Measurements from ENCODE around the gene NLRP9.
A peak's percentile ranks its signal among the peaks of the same experiment; 100 is the strongest.

The NLRP9 gene

DNA sequence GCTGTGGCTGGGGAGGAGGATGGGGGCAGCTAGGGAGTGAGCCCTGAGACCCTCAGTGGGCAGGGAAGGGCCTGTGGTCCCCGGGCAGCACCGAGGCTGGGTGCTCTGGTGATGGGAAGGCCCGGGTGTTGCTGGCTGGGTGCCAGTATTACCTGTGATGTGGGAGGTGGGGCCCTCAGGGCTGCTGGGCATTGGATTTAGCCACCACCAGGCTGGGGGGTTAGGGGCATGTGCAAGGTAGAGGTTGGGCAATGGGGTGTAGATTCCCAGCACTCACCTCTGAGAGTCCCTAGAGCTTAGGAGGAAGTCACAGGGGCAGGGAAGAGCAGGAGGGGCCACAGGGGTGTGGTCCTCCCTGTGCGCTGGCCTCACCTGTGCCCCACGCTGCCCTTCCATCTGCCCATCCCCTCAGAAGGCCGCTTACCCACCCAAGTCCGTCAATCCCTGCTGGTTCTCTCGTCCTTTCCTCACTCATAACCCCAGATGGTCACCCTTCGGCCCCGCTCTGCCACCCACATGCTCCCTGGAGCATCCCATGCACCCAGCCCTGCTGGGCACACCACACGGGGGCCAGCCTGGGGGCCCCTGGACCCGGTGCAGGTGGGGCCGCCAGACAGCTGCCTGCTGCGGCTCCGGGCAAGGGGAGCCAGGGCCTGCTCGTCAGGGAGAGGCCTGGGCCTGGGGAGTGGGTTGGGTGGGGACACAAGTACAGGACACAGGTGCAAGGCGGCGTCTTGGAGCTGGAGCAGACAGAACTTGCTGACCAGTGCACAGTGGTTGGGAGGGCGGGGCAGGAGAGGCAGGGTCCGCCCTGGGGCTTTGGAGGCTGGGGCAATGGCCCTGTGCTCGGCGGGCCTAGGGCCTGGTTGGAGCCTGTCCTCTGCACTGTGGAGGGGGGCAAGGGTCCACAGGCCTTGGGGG is 50.7 kb downstream of the NLRP9 start:
- Mint-ChIP-seq H3K4me3 (no peak overlapping the region), H3K36me3 (ENCODE audit: low read depth) (peaks cover 77% of the 10 kb centered on the region), H3K27me3 (no peaks in the 10 kb centered on the region), H3K27ac (peak overlapping the region; percentile 44), H3K9me3 (no peaks in the 10 kb centered on the region), H3K4me1 (ENCODE audit: low read depth) (peaks cover 15% of the 10 kb centered on the region)
- no peak for DNase-seq

DNA sequence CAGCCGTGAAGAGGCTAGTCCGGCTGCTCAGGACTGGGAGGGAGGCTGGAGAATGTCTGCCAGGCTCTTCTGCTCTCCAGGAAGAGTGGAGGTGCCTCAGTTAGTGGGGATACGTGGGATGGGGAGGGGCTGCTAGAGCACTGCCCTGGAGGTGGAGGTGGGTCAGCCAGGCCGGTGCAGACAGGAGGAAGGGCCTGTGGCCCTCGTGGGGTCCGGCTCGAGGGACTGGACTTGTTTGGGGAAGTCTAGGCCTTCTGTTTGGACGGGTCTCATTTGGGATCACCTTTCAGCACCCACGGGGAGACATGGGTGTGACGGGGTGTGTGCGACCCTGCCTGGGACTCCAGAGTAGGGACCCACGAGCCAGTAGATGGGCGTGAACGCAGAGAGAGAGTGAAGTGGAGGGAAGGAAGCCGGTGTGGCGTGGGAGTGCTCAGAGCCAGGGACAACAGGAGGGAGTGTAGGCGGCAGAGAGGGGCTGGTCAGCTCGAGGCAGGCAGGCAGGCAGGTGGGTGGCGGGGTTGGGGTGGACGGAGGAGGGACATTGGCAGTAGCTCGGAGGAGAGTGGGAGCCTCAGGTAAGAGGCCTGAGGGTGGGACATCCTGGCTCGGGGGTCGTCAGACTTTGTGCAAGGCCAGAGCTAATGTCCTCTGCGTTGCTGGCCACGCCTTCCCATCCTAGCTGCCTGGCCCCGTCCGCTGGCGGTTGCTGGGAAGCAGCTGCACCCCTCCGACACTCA is 51.7 kb downstream of the NLRP9 start:
- no peaks in the 10 kb centered on the region for H3K27me3 Mint-ChIP-seq
- H3K27ac Mint-ChIP-seq: peak overlapping the region; percentile 59
- H3K4me1 Mint-ChIP-seq (ENCODE audit: low read depth): peaks cover 15% of the 10 kb centered on the region
- no peak overlapping the region for H3K4me3 Mint-ChIP-seq
- peaks cover 83% of the 10 kb centered on the region for H3K36me3 Mint-ChIP-seq (ENCODE audit: low read depth)
- DNase-seq: no peak
- H3K9me3 Mint-ChIP-seq: no peaks in the 10 kb centered on the region

DNA sequence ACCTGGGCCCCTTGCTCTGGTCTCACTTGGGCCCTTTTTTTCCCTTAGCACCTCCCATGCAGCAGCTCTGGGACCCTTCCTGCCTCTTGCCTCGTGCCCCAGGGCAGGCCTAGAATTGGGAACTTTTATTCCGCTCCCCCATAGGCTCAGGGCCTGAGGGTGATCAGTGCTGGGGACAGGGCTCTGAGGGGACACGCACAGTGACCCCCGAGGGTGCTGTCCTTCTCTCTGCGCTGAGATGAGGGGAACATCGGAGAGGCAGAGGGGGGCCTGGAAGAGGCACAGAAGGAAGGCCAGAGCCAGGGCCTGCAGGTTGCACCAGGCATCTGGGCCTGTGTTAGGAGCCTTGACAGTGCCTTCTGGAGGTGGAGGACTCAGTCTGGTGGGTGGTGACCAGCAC is 52.4 kb downstream of the NLRP9 start:
- no peaks in the 10 kb centered on the region for H3K27me3 Mint-ChIP-seq
- H3K36me3 Mint-ChIP-seq (ENCODE audit: low read depth): peaks cover 85% of the 10 kb centered on the region
- DNase-seq: no peak
- peaks cover 18% of the 10 kb centered on the region for H3K4me1 Mint-ChIP-seq (ENCODE audit: low read depth)
- no peaks in the 10 kb centered on the region for H3K9me3 Mint-ChIP-seq
- peak overlapping the region; percentile 59 for H3K27ac Mint-ChIP-seq
- H3K4me3 Mint-ChIP-seq: no peak overlapping the region

DNA sequence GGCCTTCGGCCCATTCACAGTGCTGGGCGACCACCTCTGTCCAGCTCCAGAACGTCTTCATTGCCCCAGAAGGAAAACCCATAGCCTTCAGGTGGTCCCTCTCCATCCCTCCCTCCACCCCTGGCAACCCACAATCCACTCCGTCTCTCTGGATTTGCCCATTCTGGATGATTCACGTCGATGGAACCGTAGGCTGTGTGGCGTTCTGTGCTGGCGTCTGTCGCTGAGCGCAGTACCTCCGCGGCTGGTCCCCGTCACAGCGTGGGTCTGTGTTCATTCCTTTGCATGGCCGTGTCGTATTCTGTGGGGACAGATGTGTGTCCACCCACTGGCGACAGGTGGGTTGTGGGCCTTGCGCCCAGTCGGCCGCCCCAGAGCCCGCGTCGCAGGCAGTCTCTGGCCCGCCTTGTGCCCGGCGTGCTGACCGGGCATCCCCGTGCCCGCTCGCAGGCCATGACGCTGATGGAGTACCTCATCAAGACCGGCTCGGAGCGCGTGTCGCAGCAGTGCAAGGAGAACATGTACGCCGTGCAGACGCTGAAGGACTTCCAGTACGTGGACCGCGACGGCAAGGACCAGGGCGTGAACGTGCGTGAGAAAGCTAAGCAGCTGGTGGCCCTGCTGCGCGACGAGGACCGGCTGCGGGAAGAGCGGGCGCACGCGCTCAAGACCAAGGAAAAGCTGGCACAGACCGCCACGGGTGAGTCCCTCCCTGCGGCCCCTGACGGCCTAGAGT is 53.1 kb downstream of the NLRP9 start:
- Mint-ChIP-seq H3K27ac (no peak overlapping the region), H3K27me3 (no peaks in the 10 kb centered on the region), H3K36me3 (ENCODE audit: low read depth) (peaks cover 85% of the 10 kb centered on the region), H3K9me3 (no peaks in the 10 kb centered on the region), H3K4me1 (ENCODE audit: low read depth) (peaks cover 25% of the 10 kb centered on the region), H3K4me3 (no peak overlapping the region)
- DNase-seq: no peak

DNA sequence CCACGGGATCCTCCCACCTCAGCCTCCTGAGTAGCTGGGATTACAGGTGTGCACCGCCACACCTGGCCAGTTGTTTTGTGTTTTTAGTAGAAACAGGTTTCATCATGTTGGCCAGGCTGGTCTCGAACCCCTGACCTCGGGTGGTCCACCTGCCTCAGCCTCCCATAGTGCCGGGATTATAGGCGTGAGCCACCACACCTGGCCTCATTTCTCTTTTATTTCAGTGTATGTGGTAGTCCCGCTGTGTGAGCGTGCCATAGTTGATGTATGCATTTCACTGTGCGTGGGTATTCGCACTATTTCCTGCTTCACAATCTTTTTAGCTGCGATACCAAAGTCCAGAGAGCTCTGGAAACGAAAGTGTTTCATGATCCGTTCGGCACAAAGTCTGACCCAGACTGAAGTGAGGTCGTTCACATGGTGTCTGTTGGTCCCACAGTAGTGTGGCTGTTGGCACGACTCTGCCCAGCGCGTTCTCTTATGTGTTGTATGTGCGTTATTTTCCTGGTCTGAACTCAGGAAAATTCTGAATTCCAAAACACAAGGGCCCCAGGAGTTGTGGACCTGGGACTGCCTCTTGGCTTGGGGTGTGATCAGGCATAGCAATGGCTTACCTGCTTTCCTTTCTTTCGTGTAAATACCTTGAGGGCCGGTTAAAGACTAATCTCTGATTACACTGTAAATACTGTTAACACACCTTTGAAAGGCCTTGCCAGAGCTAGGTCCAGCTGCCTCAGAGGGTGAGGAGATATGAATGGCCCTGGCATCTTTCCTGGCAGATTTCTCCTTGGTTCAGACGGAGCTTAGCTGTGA is 54.5 kb downstream of the NLRP9 start:
- no peak overlapping the region for H3K4me3 Mint-ChIP-seq
- no peak for DNase-seq
- H3K9me3 Mint-ChIP-seq: no peaks in the 10 kb centered on the region
- peaks cover 86% of the 10 kb centered on the region for H3K36me3 Mint-ChIP-seq (ENCODE audit: low read depth)
- peak overlapping the region; percentile 30 for H3K27ac Mint-ChIP-seq
- no peaks in the 10 kb centered on the region for H3K27me3 Mint-ChIP-seq
- H3K4me1 Mint-ChIP-seq (ENCODE audit: low read depth): peaks cover 40% of the 10 kb centered on the region

DNA sequence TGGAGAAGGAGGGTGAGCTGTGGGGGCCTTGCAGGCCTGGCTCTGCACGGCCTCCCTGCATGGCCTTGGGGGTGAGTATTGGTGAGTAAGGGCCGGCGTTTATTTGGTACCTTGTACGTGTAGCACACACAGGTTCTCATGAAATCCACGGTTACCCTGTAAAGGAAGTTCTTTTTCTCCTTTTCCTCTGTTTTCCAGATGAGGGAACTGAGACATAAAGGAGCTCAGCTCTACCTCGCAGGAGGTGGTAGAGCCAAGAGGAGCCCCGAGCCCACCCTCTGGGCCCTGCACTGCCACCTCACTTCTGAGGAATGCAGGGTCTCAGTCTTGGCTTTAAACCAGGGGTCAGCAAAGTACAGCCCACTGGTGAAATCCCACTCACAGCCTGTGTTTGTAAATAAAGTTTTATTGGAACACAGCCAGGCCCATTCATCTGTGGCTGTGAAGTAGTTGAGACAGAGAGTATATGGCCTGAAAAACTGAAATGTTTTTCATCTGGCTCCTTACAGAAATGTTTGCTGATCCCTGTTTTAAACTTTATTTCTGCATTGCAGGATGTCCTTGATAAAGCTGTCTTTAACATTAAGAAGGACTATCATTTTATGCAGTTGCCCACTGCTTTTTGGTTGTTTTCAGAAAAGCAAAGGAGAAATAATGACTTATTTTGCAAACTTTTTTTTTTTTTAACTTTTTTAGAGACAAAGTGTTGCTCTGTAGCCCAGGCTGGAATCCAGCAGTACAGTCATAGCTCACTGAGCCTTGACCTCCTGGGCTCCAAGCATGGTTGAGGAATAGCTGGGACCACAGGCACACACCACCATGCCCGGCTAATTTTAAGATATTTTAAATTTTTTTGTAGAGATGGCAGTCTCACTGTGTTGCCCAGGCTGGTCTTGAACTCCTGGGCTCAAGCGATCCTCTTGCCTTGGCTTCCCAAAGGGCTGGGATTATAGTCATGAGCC is 56.8 kb downstream of the NLRP9 start:
- no peak overlapping the region for H3K27ac Mint-ChIP-seq
- H3K9me3 Mint-ChIP-seq: no peaks in the 10 kb centered on the region

DNA sequence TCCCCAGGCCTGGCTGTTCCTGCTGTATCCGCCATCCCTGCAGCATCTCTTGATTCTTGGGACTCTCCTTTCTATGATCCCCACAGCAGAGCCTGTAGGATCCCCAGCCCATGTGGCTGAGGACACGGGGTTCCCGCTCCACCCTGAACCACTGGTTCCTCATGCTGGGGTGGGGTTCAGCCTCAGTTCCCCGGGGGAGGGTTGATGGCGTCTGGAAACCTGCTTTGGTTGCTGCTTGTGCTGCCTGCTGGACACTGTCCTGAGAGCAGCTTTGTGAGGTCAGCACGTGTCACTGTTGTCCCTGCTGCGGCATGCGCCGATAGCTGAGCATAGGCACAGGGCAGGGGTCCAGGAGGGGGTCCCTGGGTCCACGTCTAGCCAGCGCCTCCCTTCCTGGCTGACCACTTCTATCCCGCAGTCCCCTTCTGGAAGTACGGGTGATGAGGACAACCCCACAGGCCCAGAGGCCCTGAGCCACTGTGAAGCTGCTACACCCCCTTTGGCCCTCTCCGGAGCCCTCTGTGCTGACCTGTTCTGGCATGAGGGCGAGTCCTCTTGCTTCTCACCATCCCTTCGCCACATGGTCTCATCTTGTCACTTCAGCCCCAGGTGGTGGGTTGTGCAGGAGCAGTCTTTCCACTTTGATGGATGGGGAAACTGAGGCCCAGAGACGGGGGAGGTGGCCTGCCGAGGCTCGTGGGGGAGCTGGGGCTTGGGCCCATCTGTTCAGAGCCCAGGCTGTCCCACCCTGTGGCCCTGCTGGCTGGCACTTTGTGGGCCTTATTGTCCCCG is 57.7 kb downstream of the NLRP9 start:
- no peaks in the 10 kb centered on the region for H3K9me3 Mint-ChIP-seq
- no peaks in the 10 kb centered on the region for H3K27me3 Mint-ChIP-seq
- DNase-seq: no peak
- peaks cover 92% of the 10 kb centered on the region for H3K36me3 Mint-ChIP-seq (ENCODE audit: low read depth)
- peaks cover 61% of the 10 kb centered on the region for H3K4me1 Mint-ChIP-seq (ENCODE audit: low read depth)
- peak overlapping the region; percentile 83 for H3K27ac Mint-ChIP-seq
- H3K4me3 Mint-ChIP-seq: no peak overlapping the region

More for the DNA sequence above, 56.8 kb downstream of the NLRP9 start:
- H3K27me3 Mint-ChIP-seq: no peaks in the 10 kb centered on the region
- H3K4me3 Mint-ChIP-seq: no peak overlapping the region
- DNase-seq: no peak
- peaks cover 94% of the 10 kb centered on the region for H3K36me3 Mint-ChIP-seq (ENCODE audit: low read depth)
- H3K4me1 Mint-ChIP-seq (ENCODE audit: low read depth): peaks cover 61% of the 10 kb centered on the region

DNA sequence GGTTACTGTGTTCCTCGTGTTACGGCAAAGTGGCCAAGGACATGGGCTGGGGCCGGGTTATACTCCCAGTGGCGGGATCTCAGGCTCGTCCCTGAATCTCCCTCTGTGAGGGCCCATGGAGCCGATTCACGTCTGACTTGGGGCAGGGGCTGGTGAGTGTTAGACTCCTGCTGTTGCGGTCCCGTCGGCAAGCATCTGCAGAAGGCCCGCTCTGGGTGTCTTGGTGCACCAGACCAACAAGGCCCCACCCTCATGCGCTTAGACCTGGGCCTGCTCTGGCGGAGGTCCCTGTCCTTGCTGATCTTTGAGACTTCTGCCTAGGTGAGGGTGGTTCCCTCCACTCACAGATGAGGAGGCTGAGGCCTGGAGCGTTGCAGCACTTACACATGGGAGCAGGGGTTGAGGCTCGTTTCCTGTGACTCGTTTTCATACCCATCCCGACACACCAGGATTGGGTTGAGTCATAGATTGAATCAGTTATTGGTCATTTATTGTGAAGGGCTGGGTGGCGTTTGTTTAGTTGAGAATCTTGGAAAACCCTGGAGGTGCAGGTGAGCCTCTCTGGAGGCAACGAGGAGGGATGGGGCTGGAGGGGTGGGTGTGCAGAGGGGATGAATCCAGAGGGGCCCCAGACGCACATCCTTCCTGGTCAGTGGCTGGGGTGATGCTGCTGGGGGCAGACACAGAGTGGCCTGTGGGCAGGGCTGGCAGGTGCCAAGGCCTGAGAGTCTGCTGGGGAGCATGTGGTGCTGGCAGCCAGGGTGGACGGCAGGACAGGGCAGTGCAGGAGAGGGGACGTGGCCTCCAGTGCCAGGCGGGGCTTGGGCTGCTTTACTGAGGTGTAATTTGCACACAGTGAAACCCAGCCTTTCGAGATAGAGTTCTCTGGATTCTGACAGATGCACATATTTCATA is 58.6 kb downstream of the NLRP9 start:
- DNase-seq: no peak
- Mint-ChIP-seq H3K9me3 (no peaks in the 10 kb centered on the region), H3K4me1 (ENCODE audit: low read depth) (peaks cover 60% of the 10 kb centered on the region), H3K4me3 (no peak overlapping the region), H3K27me3 (no peaks in the 10 kb centered on the region), H3K36me3 (ENCODE audit: low read depth) (peaks cover 86% of the 10 kb centered on the region), H3K27ac (peak overlapping the region; percentile 83)

DNA sequence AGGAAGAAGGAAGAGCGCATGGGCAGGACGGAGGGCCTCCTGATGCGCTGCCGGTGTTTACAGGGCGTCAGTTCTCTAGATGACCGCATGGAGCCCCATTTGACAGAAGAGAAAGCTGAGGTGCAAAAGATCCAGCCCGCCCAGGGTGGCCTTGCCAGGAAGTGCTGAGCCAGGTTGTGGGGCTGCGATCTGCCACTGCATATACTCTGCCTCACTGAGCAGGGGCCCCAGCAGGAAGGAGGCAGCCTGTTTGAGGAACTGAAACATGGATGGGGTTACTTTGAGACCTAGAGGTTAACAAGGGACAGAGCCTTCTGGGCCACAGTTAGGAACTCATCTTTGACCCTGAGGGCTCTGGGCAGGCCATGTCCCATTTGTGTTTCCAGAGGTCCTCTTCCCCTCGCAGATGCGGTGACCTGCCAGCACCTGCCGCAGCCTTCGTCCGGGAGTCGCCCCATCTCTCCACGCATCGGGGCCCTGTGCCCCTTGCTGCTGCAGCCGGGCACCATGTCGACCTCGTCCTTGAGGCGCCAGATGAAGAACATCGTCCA is 60.0 kb downstream of the NLRP9 start:
- Mint-ChIP-seq H3K36me3 (ENCODE audit: low read depth) (peaks cover 83% of the 10 kb centered on the region), H3K27ac (peak overlapping the region; percentile 83), H3K9me3 (no peaks in the 10 kb centered on the region), H3K4me3 (no peak overlapping the region), H3K27me3 (no peaks in the 10 kb centered on the region), H3K4me1 (ENCODE audit: low read depth) (peaks cover 66% of the 10 kb centered on the region)
- DNase-seq: no peak

DNA sequence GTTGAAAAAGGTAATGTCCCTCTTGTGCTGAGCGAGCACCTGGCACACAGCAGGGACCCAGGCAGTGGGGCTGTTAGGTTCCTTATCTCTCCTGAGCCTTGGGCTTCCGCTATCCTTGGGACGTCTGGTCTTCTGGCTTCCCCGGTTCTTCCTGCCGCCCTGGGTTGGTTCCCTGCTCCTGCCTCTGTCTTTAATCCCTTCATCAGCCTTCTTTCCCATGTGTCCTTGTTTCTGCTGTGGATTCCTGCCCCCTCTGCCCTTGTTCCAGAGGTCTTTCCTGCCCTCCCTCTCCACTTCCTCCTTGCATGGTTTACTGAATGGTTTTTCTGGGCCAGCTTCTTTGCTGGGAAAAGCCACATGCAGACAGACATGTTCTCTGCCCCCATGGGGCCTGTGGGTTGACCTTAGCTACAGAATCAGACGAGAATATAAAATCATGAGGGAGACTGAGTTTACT is 60.6 kb downstream of the NLRP9 start:
- Mint-ChIP-seq H3K27me3 (no peaks in the 10 kb centered on the region), H3K9me3 (no peaks in the 10 kb centered on the region), H3K27ac (peak overlapping the region; percentile 67), H3K4me1 (ENCODE audit: low read depth) (peaks cover 66% of the 10 kb centered on the region), H3K4me3 (no peak overlapping the region), H3K36me3 (ENCODE audit: low read depth) (peaks cover 88% of the 10 kb centered on the region)
- DNase-seq: no peak

DNA sequence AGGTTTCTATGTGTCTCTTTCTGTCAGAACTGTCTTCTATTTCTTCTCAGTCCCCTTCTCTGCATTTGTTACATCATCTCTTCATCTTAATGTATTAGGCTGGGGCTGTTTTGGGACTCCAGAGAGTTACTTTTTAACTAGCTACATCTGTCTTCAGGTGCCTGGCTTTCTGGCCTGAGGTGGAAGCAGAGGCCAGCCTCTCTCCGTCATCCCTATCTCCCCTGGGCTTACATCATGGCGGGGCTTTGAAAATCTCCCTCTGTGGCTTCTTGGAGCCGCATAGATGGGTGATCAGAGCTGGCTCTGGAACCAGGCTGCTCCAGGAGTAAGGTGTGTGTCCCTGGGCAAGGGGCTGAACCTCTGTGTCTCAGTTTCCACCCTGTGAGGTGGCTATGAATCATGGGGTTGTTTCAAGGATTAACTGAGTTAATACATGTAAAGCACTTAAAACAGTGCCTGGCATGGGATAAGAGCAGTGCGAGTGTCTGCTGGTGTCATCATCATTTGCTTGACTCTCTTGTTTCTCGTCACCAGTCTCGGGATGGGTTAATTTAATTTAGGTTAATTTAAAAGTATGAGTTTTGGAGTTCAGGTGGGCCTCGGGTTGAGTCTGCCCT is 61.2 kb downstream of the NLRP9 start:
- Mint-ChIP-seq H3K9me3 (no peaks in the 10 kb centered on the region), H3K4me1 (ENCODE audit: low read depth) (peaks cover 70% of the 10 kb centered on the region), H3K4me3 (peak overlapping the region; percentile 95), H3K27ac (peak overlapping the region; percentile 67), H3K27me3 (no peaks in the 10 kb centered on the region), H3K36me3 (ENCODE audit: low read depth) (peaks cover 89% of the 10 kb centered on the region)
- no peak for DNase-seq
